MCF 10A (cell line): ENCODE measurements around the gene SERTAD1. TPM values are rescaled to one million over a fixed set of nuclear protein-coding genes. Genes with fewer than 3 reads are reported as not detected.

ENCODE experiments used
- BruUV-seq: library from RNA; stranded (reverse); fragments of 400-500 nt; replicated peaks from 2 replicates; lab custom pipeline; 2021; lab: Mats Ljungman, UMichigan
- CTCF ChIA-PET: fragments of 300-600 bp; sonication (Branson Sonifier 250); formaldehyde crosslinking; extraction: SDS; loops from one replicate; lab custom pipeline; 2021; ENCODE audit warnings: antibody characterized with exemption, inconsistent platforms; lab: Yijun Ruan, JAX
- POLR2A ChIA-PET: fragments of 300-600, 350-650 bp; sonication (Branson Sonifier 250); formaldehyde crosslinking; extraction: SDS; loops from one replicate; lab custom pipeline; 2020; ENCODE audit warnings: antibody characterized with exemption, inconsistent platforms; lab: Yijun Ruan, JAX
- DNase-seq: peaks from one replicate; pipeline ENCODE4 v3.0.0-alpha.2; 2018; ENCODE audit not compliant: unreplicated experiment
- H3K27ac Mint-ChIP-seq: one replicate; pipeline ENCODE4 v1.8.0; 2022; ENCODE audit warnings: mild to moderate bottlenecking, low read depth, mixed read lengths; ENCODE audit not compliant: unreplicated experiment
- H3K27me3 Mint-ChIP-seq: one replicate; pipeline ENCODE4 v1.8.0; 2022; ENCODE audit warnings: mixed read lengths; ENCODE audit not compliant: insufficient read depth, unreplicated experiment
- H3K36me3 Mint-ChIP-seq: one replicate; pipeline ENCODE4 v1.8.0; 2022; ENCODE audit warnings: mild to moderate bottlenecking, moderate library complexity, mixed read lengths; ENCODE audit not compliant: insufficient read depth, unreplicated experiment
- H3K4me1 Mint-ChIP-seq: one replicate; pipeline ENCODE4 v1.8.0; 2022; ENCODE audit warnings: mixed read lengths; ENCODE audit not compliant: insufficient read depth, unreplicated experiment
- H3K4me3 Mint-ChIP-seq: one replicate; pipeline ENCODE4 v1.8.0; 2022; ENCODE audit warnings: mild to moderate bottlenecking, moderate library complexity, mixed read lengths; ENCODE audit not compliant: unreplicated experiment
- H3K9me3 Mint-ChIP-seq: one replicate; pipeline ENCODE4 v1.8.0; 2022; ENCODE audit warnings: mixed read lengths; ENCODE audit not compliant: unreplicated experiment
- intact Hi-C: fragments of 100-400 bp; cut with micrococcal nuclease; formaldehyde crosslinking; loops from 2 replicates; pipeline ENCODE4 v1.14.1; 2022
- total RNA-seq: library from RNA; stranded (reverse); gene quantifications from 2 replicates; pipeline ENCODE4 v1.2.3, GENCODE V29; 2022
- TF ChIP-seq, protein P1 (sequence below): fragments of 200-600 bp; IDR thresholded peaks from one replicate; pipeline ENCODE4 v1.8.0; 2022; ENCODE audit warnings: antibody characterized with exemption, mild to moderate bottlenecking; ENCODE audit not compliant: unreplicated experiment

SERTAD1 gene
- total RNA-seq, 1 experiment from 2014 or later: 17.9 TPM

- H3K4me1 Mint-ChIP-seq: no peaks in the 10 kb centered on the region
- ChIA-PET POLR2A (interaction anchor here (0.6 to 0.8 kb wide), 2 partner anchors 17 to 66 kb away, joined by 3 read pairs; no protein-coding TSS in a partner anchor), CTCF (interaction anchor here (0.6 to 1.1 kb wide), 2 partner anchors 29 to 74 kb away, joined by 3 read pairs; no protein-coding TSS in a partner anchor)
- intact Hi-C loops: no loop called here
- TF ChIP-seq, protein P1, sequence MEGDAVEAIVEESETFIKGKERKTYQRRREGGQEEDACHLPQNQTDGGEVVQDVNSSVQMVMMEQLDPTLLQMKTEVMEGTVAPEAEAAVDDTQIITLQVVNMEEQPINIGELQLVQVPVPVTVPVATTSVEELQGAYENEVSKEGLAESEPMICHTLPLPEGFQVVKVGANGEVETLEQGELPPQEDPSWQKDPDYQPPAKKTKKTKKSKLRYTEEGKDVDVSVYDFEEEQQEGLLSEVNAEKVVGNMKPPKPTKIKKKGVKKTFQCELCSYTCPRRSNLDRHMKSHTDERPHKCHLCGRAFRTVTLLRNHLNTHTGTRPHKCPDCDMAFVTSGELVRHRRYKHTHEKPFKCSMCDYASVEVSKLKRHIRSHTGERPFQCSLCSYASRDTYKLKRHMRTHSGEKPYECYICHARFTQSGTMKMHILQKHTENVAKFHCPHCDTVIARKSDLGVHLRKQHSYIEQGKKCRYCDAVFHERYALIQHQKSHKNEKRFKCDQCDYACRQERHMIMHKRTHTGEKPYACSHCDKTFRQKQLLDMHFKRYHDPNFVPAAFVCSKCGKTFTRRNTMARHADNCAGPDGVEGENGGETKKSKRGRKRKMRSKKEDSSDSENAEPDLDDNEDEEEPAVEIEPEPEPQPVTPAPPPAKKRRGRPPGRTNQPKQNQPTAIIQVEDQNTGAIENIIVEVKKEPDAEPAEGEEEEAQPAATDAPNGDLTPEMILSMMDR: no peak
- no peaks in the 10 kb centered on the region for H3K9me3 Mint-ChIP-seq
- peaks cover 2% of the 10 kb centered on the region for H3K27me3 Mint-ChIP-seq
- H3K4me3 Mint-ChIP-seq: no peak overlapping the region
- no TSS peak for BruUV-seq
- DNase-seq: no peak
- H3K27ac Mint-ChIP-seq: no peak overlapping the region
- peaks cover 15% of the 10 kb centered on the region for H3K36me3 Mint-ChIP-seq
Observed at GRCh38 chr19:40379446-40380198, 46.2 kb downstream of the SERTAD1 start.

- Mint-ChIP-seq H3K36me3 (peaks cover 24% of the 10 kb centered on the region), H3K4me1 (no peaks in the 10 kb centered on the region), H3K27ac (no peak overlapping the region), H3K27me3 (no peaks in the 10 kb centered on the region), H3K4me3 (no peak overlapping the region), H3K9me3 (no peaks in the 10 kb centered on the region)
- TF ChIP-seq, protein P1: no peak
- ChIA-PET CTCF (no interaction called here), POLR2A (no interaction called here)
- BruUV-seq: no TSS peak
- DNase-seq: no peak
- intact Hi-C loops: no loop called here
Observed at GRCh38 chr19:40378509-40378908, 47.3 kb downstream of the SERTAD1 start.

DNA sequence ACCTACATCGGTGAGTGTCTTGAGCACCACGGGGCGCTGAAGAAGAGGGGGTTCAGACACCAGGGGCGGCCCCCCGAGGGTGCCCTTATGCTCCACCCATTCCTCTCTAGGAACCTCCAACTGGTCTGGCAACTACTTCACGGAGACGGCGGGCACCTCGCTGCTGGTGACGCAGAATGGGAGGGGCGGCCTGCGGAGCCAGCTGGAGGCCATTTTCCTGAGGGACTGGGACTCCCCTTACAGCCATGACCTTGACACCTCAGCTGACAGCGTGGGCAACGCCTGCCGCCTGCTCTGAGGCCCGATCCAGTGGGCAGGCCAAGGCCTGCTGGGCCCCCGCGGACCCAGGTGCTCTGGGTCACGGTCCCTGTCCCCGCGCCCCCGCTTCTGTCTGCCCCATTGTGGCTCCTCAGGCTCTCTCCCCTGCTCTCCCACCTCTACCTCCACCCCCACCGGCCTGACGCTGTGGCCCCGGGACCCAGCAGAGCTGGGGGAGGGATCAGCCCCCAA lies 47.9 kb downstream of the SERTAD1 start:
- DNase-seq: no peak
- Mint-ChIP-seq H3K4me3 (no peak overlapping the region), H3K9me3 (no peaks in the 10 kb centered on the region), H3K36me3 (peaks cover 29% of the 10 kb centered on the region), H3K27ac (no peak overlapping the region), H3K4me1 (no peaks in the 10 kb centered on the region), H3K27me3 (no peaks in the 10 kb centered on the region)
- TF ChIP-seq, protein P1: no peak
- CTCF ChIA-PET: no interaction called here
- intact Hi-C loops: no loop called here
- POLR2A ChIA-PET: no interaction called here
- TSS peak; percentile 83 for BruUV-seq

DNA sequence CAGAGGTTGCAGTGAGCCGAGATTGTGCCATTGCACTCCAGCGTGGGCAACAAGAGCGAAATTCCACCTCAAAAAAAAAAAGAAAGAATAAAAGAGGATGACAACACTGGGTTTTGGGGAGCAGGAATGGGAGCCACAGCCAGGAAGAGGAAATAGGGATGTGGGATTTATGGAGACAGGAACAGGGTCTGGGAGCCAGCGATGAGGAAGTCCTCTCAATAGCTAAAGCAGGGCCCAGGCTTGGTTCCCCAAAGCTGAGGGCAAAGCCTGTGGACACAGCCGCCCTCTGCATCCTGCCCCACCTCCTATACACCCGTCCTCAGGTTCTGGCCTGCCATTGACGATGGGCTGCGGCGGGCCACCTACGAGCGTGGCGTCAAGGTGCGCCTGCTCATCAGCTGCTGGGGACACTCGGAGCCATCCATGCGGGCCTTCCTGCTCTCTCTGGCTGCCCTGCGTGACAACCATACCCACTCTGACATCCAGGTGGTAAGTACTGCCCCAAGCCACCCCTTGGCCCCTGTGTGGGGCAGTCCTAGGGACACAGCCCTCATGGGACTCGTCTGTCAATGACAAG lies 49.4 kb downstream of the SERTAD1 start:
- TF ChIP-seq, protein P1: no peak
- H3K27me3 Mint-ChIP-seq: no peaks in the 10 kb centered on the region
- no peak overlapping the region for H3K4me3 Mint-ChIP-seq
- no peak overlapping the region for H3K27ac Mint-ChIP-seq
- H3K36me3 Mint-ChIP-seq: peaks cover 42% of the 10 kb centered on the region
- POLR2A ChIA-PET: no interaction called here
- no peak for DNase-seq
- CTCF ChIA-PET: no interaction called here
- H3K4me1 Mint-ChIP-seq: no peaks in the 10 kb centered on the region
- intact Hi-C loops: no loop called here
- no TSS peak for BruUV-seq
- no peaks in the 10 kb centered on the region for H3K9me3 Mint-ChIP-seq
